Inflammatory macrophage (primary cell): ENCODE results near the gene SELENOF.
"Not testable (repeated sequence)": the region's sequence is repeated elsewhere in the genome, so short reads cannot be mapped to it uniquely, and the experiment has no call there.

ENCODE experiments used
- DNase-seq, 2 donors: peaks; one replicate each; pipeline ENCODE4 v3.0.0-alpha.2; 2020 to 2022

The SELENOF gene

DNA sequence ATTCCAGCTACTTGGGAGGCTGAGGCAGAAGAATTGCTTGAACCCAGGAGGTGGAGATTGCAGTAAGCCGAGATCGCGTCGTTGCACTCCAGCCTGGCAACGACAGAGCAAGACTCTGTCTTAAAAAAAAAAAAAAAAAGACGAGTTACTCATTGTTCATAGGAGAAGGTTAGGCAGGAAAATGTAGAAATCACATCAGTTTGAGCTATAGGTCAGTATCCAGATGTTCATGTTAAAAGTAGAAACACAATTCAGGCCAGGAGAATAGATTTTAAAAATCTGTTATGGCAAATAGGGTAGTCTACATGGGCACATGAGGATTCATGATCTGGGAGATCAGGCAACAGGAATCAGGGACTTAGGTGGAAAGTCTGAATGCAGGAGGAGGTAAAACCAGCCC lies 57.7 kb downstream of the SELENOF start:
- no peak for DNase-seq

DNA sequence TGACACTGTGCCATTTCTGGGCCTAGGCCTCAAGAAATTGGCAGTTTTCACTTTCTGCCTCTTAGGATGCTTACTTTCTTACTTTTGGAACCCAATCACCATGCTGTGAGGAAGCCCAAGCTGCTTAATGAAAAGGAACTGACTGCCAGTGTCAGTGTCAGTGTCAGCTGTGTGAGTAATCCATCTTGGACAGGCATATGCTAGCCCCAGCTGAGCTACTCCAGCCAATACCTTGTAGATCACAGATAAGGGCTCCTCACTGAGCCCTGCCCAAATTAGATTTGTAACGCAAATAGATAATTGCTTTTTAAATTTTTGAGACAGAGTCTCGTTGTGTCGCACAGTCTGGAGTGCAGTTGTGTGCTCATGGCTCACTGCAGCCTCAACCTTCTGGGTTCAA lies 59.6 kb downstream of the SELENOF start:
- no peak for DNase-seq

DNA sequence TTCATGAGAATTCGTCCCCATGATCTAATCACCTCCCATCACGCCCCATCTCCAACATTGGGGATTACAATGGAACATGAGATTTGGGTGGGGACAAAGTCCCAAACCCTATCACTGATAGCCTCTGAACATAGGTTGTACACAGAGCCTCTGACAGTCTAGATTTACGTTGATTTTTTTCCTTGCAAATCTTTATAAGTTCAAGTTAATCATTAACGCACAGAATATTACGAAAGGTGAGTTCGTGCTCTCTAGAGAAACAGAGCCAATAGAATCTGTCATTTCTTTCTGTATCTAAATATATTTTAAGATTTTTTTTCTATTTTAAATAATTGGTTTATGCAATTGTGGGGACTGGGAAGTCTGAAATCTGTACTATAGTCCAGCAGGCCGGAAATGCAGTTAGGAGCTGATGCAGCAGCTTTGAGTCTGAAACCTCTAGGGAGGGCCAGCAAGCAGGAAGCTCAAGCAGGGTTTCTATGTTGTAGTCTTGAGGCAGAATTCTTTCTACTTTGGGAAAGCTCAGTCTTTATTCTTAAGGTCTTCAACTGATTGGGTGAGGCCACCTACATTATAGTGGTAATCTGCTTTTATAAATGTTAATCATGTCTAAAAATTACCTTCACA lies 61.0 kb downstream of the SELENOF start:
- no peak for DNase-seq

DNA sequence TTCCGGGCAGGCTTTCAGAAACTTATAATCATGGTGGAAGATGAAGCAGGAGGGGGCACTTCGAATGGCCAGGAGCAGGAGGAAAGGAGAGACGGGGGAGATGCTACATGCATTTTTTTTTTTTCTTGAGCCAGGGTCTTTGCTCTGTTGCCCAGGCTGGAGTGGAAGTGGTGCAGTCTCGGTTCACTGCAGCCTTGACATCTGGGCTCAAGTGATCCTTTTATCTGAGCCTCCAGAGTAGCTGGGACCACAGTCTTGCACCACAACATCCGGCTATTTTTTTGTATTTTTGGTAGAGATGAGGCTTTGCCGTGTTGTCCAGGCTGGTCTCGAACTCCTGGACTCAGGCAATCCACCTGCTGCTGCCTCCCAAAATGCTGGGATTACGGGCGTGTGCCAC lies 61.6 kb downstream of the SELENOF start:
- DNase-seq = no peak

DNA sequence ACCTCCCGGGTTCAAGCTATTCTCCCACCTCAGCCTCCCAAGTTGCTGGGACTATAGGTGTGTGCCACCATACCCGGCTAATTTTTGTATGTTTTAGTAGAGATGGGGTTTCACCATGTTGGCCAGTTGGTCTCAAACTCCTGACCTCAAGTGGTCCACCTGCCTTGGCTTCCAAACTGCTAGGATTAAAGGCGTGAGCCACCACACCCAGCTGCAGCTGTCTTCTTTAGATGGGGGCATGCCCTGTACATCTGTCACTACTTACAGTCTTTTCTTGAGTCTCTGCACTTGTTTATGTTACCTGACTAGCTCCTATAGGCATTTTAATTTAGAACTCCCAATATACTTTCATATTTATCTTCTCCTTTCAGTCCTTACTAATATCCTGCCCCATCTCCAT lies 64.2 kb downstream of the SELENOF start:
- no peak for DNase-seq

DNA sequence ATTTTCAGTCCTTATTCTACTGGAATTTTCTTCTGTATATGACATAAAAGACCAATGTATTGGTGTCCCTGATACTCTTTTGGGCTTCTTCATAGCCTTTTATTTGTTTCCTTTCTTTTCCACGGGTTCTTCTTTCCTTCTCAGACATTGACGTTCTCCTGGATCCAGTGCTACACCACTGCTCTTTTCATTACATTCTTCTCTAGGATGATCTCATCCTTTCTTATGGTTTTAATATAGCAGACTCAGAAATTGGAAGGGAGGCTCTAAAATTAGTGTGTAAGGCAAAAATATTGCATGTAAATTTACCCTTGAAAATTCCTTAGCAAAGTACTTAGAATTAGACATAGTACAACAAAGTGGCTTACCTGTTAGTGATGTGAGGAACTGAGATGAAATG lies 65.3 kb downstream of the SELENOF start:
- no peak for DNase-seq

DNA sequence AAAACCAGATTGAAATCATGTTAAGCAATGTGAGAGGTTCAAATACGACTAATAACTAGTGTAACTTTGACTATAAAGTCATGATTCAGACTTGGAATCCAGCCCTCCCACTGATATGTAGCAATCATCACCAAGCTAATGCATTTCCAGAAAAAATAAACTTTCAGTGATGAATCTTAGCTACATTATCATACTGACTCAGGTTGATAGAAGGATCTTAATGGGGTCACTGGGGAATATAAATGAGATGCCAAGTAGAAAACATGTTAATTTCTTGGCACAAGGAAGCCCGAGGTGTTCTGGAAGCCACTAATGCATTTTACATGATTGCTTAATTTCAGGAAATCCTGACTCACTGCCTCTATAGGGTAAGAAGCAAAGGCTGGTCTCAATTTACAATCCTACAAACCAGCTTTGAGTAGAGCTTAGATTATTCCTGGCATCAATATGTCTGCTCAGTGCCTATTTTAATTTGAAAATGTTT lies 67.7 kb downstream of the SELENOF start:
- DNase-seq = peak; percentile 46 to 58

DNA sequence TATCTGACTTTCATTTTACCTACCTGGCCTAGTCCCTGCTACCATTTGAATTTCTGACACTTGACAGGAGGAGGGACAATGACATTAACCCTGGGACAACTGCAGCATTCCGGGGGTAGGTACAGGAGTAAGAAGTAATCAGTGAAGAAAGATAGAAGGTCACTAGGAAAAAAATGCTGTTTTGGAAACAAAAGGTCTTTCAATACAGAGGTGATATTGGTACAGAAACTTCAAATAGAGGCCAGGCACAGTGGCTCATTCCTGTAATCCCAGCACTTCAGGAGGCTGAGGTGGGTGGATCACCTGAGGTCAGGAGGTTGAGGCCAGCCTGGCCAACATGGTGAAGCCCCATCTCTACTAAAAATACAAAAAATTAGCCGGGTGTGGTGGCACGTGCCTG lies 68.4 kb downstream of the SELENOF start:
- no peak for DNase-seq

DNA sequence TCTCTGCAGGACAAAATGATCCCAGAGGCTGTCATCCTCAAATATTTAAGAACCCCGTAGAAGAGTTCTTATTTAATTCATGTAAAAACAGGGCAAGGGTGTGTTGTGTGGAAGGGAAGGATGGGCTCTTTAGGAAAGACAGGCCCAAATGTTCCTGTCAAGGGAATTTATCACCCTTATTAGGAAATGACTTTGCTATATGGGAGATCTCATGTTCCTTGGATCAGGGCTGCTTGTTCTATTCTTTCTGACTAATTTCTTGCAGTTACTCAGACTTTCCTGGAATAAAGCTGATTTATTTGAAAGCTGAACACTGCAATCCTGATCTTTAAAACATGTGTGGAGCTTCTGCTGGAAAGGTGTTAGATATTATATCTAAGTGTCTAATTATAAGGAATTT lies 72.8 kb downstream of the SELENOF start:
- DNase-seq = no peak

DNA sequence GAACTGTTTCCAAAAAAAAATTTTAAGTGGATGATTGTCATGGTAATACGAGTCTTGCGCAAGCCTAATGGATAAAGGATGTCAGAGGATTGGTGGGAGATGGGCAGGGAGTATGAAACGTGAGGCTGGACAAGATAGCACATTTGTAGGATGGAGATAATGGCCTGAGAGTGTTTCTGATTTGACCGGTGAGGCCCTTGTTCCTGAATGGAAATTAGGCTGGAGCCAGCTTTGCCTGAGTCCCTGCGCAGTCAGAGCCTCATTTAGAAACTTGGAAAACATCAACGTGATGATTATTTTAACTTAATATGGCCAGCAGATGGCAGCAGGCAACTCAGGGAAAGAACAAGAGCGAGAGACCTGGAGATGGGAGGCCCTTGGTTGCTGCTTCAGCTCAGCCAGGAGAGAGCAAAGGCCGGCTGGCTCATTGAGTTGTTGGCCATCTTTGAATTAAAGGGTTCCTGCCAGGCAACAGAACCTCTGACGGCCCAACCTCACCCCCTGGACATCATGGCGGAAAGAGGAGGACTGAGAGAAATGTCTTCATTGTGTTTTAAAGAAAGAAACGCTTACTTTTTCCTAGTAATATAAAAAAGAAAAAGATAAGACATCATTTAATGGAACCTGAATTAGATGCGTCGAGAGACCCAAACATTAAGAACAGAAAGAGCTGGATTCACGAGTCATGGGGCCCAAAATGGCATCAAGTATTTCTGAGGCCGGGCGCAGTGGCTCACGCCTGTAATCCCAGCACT lies 80.3 kb downstream of the SELENOF start:
- peak; percentile 83 for DNase-seq

DNA sequence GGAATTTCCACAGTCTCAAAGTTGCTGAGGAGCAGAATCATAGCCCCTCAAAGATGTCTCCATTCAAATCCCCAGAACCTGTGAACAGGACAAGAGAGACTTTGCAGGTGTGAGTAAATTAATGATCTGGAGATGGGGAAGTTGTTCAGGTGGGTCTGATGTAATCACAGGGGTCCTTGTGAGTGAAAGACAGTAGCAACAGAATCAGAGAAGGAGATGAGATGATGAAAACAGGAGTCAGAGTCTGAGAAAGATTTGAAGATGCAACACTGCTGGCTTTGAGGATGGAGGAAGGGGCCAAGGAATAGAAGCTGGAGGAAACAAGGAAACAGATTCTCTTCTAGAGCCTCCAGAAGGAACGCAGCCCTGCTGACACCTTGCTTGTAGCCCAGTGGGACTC lies 81.5 kb downstream of the SELENOF start:
- no peak for DNase-seq

DNA sequence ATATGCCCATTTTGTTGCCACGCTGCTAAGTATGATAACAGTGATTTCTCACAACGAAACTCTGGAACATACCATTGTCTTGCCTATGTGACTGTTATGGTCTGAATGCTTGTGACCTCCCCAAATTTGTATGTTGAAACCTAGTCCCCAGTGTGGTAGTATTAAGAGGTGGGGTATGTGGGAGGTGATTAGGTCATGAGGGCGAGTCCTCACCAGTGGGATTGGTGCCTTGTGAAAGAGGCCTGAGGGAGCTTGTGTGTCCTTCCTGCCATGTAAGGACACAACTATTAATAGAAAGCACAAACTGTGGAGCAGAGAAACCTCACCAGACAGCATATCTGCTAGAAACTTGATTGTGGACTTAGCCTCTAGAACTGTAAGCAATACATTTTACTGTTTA lies 84.6 kb downstream of the SELENOF start:
- peak; percentile 74 to 88 for DNase-seq

DNA sequence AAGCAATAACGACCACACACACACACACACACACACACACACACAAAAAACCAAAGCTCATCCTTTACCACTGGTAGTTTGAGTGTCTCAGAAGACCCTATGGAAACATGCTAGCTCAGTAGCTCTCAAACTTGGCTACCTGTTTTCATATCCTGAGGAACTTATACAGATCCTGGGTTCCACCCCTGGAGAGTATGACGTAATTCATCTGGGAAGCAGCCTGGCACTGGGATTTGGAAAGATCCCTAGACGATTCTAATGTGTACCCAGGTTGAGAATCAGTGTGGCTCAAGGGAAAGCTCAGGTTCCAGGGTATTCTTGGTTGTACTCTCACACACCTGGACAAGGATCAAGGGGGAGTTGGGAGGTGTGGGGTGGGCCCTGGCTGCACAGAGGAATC lies 85.9 kb downstream of the SELENOF start:
- DNase-seq = no peak

DNA sequence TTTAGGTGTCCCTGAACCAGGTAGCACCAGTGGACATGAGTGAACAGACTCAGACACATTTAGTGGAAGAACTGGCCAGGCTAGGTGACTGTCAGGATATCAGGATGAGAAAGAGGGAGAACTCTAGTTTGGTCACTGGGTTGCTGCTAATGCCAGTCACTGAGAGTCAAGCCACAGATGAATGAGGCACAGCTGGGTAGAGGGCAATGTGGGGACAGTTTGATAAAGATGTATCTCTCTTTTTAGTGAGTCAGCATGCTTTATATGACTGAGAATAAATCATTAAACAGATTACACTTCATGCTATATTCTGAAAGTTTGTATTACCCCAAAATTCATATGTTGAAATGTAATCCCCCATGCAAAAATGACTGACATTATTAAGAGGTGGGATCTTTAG lies 87.1 kb downstream of the SELENOF start:
- no peak for DNase-seq

DNA sequence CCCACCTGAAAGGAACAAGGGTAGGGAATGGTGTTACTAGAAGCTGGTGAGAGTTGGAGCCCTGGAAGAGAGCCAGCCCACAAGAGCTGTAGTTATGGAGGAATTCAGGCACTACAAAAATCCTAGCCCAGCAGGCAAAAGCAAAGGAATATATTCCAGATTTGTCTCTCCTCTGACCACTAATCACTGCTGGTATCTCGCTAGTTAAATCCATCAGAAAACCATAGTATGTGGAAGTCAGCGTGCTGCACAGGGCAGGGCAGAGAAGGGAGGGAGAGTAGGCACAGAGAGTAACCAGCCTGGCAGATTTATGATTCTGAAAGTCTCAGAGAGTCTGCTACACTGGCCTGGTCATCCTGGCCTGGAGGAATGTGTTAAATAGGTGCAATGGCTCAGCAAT lies 88.6 kb downstream of the SELENOF start:
- no peak for DNase-seq

DNA sequence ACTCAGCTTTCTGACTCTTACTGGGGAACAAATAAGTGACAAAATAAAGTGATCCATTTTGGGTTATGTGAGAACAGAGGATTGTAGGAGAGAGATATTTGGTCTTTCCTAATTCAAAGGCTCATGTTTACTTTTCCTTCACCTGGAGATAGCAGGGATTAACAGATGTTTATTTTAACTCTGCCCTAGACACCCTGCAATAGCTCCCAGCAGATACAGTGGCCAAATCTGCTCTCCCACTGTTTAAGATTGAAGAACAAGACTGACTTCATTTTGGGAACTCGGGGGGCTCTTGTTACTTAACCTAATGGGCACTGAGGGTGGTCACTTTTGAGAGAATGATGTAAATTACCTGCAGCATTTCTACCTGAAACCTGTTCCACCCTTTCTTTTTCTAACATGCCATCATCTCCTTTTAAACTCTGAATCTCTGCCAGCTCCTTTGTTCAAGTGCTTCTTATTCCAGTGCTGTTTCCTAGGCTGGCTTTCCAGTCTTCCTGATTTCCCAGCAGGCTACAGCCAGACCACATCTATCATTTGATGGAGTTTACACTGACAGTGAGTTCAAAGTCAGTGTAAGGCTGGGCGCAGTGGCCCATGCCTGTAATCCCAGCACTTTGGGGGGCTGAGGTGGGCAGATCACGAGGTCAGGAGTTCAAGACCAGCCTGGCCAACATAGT lies 90.0 kb downstream of the SELENOF start:
- DNase-seq = no peak

DNA sequence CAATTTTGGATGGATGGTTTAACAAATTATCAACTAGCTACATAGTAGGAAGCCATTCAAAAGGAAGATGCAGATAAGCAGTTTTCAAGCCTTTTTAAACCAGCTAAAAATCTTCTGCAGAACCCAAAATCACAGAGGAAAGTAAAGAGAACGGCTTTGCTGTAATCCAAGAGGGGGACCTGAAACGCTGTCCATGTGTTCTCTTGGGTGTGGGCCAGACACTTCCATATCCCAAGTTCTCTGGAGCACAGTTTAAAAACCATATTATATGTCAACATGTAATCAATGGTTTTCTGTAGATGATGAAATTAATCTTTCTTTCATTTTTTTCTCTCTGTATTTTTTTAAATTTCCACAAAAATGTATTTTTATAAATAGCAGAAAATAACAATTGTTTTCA lies 90.5 kb downstream of the SELENOF start:
- no peak for DNase-seq

DNA sequence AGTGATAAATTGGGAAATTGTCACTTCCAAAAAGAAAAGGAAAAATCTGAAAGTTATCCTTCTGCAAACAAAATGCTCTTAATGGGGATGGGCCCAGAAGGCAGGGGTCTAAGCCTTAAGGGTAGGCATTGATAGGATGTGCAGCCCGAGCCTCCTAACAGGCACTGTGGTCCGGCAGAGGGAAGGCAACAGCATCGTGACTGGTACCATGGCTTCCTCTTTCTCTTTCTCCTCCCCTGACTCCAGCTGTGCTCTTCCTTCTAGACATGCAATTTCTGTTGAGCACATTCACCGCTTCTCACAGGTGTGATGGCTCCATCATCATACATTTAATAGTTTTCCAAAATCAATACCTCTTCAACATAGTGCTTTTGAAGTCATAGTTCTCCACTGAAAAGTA lies 91.5 kb downstream of the SELENOF start:
- peak in 1 of 2 donors; percentile 49 for DNase-seq

DNA sequence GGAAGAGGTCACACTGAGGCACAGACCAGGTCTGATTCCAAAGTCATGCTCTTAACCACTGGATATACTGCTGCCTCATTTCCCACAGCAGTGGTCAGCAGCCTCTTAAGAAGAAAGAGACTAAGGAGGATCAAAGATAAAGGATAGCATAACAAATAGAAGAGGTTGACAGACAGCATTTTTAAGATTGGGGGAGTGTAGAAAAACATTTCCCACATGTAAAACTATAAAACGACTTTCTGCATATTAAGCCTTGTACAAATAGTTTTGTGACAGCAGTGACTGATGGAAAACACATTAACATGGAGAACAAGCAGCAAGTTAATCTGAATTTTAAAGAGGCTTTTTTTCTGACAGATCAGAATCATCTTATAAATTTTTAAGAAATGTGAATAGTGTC lies 92.0 kb downstream of the SELENOF start:
- no peak for DNase-seq

DNA sequence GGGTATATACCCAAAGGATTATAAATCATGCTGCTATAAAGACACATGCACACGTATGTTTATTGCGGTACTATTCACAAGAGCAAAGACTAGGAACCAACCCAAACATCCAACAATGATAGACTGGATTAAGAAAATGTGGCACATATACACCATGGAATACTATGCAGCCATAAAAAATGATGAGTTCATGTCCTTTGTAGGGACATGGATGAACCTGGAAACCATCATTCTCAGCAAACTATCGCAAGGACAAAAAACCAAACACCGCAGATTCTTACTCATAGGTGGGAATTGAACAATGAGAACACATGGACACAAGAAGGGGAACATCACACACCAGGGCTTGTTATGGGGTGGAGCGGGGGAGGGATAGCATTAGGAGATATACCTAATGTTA lies 94.0 kb downstream of the SELENOF start:
- not testable (repeated sequence) for DNase-seq

DNA sequence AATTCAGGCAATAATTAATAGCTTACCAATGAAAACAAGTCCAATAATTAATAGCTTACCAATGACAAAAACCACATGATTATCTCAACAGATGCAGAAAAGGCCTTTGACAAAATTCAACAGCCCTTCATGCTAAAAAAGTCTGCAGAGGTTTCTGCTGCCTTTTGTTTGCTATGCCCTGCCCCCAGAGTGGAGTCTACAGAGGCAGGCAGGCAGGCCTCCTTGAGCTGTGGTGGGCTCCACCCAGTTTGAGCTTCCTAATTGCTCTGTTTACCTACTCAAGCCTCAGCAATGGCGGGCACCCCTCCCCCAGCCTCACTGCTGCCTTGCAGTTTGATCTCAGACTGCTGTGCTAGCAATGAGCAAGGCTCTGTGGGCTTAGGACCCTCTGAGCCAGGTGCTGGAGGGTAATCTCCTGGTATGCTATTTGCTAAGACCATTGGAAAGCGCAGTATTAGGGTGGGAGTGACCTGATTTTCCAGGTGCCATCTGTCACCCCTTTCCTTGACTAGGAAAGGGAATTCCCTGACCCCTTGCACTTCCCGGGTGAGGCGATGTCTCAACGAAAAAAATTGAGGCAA lies 96.6 kb downstream of the SELENOF start:
- not testable (repeated sequence) for DNase-seq

DNA sequence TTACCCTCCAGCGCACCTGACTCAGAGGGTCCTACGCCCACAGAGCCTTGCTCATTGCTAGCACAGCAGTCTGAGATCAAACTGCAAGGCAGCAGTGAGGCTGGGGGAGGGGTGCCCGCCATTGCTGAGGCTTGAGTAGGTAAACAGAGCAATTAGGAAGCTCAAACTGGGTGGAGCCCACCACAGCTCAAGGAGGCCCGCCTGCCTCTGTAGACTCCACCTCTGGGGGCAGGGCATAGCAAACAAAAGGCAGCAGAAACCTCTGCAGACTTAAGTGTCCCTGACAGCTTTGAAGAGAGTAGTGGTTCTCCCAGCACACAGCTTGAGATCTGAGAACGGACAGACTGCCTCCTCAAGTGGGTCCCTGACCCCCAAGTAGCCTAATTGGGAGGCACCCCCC lies 99.8 kb downstream of the SELENOF start:
- not testable (repeated sequence) for DNase-seq
